Hematopoietic multipotent progenitor cell treated with erythropoietin and hydrocortisone succinate and interleukin-3 and kit ligand, for 17 days (in vitro differentiated cells): ENCODE measurements around the gene ZNF658.
A peak's percentile ranks its signal among the peaks of the same experiment; 100 is the strongest.
"Not testable (repeated sequence)": the region's sequence is repeated elsewhere in the genome, so short reads cannot be mapped to it uniquely, and the experiment has no call there.

Experiments
- DNase-seq: peaks from one replicate; pipeline ENCODE4 v3.0.0-alpha.2; 2015; ENCODE audit warnings: low spot score

ZNF658 gene

GRCh38 chr9:66900490-66901131 is at the start of gene ZNF658:
Gene ZNF658, plus strand, starts transcription at chr9:66900725. Its CDS starts 2,837 bp downstream, at chr9:66903562.
- peak; percentile 7 for DNase-seq

- not testable (repeated sequence) for DNase-seq
Measured at GRCh38 chr9:66861732-66862131, 38.8 kb upstream of the ZNF658 start.

GRCh38 chr9:66868660-66869059 is 31.9 kb upstream of the ZNF658 start:
- not testable (repeated sequence) for DNase-seq

GRCh38 chr9:66880605-66881004 is 19.9 kb upstream of the ZNF658 start:
- DNase-seq: not testable (repeated sequence)

GRCh38 chr9:66881847-66882246 is 18.7 kb upstream of the ZNF658 start:
- not testable (repeated sequence) for DNase-seq

- not testable (repeated sequence) for DNase-seq
Measured at GRCh38 chr9:66890334-66890733, 10.2 kb upstream of the ZNF658 start.

- not testable (repeated sequence) for DNase-seq
Measured at GRCh38 chr9:66901141-66901540, 616 bp downstream of the ZNF658 start.

- DNase-seq: not testable (repeated sequence)
Measured at GRCh38 chr9:66909560-66909959, 9.0 kb downstream of the ZNF658 start.

- not testable (repeated sequence) for DNase-seq
Measured at GRCh38 chr9:66920072-66920471, 19.5 kb downstream of the ZNF658 start.

- not testable (repeated sequence) for DNase-seq
Measured at GRCh38 chr9:66936194-66936870, 35.8 kb downstream of the ZNF658 start.

- not testable (repeated sequence) for DNase-seq
Measured at GRCh38 chr9:66937662-66938061, 37.1 kb downstream of the ZNF658 start.

GRCh38 chr9:66938322-66938721 is 37.8 kb downstream of the ZNF658 start:
- DNase-seq: peak; percentile 2

GRCh38 chr9:66939878-66940830 is 39.6 kb downstream of the ZNF658 start:
- not testable (repeated sequence) for DNase-seq

- not testable (repeated sequence) for DNase-seq
Measured at GRCh38 chr9:66942400-66943155, 42.1 kb downstream of the ZNF658 start.

- DNase-seq: not testable (repeated sequence)
Measured at GRCh38 chr9:66952576-66952975, 52.1 kb downstream of the ZNF658 start.
